Gastroesophageal sphincter (tissue), 3 donors: ENCODE data around the gene BLCAP.

Experiments used
- CTCF ChIP-seq, 4 experiments: fragments of 200-600 bp in 2 of 4; fragments of 450-650 bp in 2 of 4; sonication (generic) in 1 of 4; IDR thresholded peaks; one replicate each; pipeline ENCODE4 v1.5.1; 2017 to 2019; ENCODE audit warnings: antibody characterized with exemption in 4 of 4, mild to moderate bottlenecking in 2 of 4, moderate library complexity in 2 of 4
- EP300 ChIP-seq: sonication (generic); formaldehyde crosslinking; IDR thresholded peaks from one replicate; pipeline ENCODE4 v1.6.1; 2017; ENCODE audit warnings: antibody characterized with exemption, mild to moderate bottlenecking
- POLR2A ChIP-seq, 2 donors: fragments of 450-650 bp; IDR thresholded peaks; one replicate each; pipeline ENCODE4 v1.6.1; 2017; ENCODE audit warnings: antibody characterized with exemption in 2 of 2, mild to moderate bottlenecking in 2 of 2, moderate library complexity in 1 of 2
- POLR2AphosphoS5 ChIP-seq: sonication (generic); formaldehyde crosslinking; IDR thresholded peaks from one replicate; pipeline ENCODE4 v1.6.1; 2017; ENCODE audit warnings: antibody characterized with exemption

DNA sequence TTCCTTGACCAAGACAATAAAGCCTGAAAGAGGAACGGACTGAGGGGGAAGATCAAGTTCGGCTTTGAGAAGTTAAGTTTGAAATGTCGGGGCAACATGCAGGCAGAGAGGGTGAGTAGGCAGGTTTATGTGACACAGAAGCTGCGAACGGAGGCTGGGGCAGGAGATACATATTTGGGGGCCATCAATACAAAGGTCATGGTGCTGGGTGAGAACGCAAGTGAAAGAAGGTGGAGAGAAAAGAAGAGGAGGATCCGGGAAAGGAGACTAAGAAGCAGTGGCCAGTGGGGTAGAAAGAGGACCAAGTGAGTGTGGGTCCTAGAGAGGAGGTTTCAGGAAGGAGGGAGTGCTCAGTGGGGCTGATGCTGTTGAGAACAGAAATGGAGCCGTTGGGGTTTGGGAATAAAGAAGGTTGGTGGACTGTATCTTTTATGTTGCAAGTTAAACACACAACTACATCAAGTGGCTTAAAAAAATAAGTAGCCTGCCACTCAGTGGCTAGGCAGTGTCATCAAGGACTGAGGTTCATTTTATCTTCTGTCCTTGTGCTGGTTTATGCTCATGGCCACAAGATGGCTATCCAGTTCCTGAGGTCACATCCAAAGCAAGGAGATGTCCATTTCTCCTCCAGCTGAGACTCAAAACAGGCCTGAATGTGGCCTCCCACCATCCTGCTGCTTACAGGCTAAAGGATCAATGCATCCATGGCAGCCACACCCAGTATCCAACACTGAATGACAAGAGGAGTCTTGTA lies 1.7 kb upstream of the BLCAP start:
- TF ChIP-seq CTCF (IDR thresholded peaks at IDR 0.05) (no peak), POLR2AphosphoS5 (no peak), POLR2A (IDR thresholded peaks at IDR 0.05) (no peak), EP300 (no peak)
